DND-41 (cell line): ENCODE measurements around the gene SUCO.
A peak's percentile ranks its signal among the peaks of the same experiment; 100 is the strongest.

Experiments used
- ATAC-seq: fragments of 200-7000 bp; cut with Tn5 transposase; 3 replicates; pipeline ENCODE4 v1.9.1; 2021; ENCODE audit warnings: low read depth; ENCODE audit not compliant: insufficient read depth
- DNase-seq: peaks from one replicate; pipeline ENCODE4 v3.0.0-alpha.2; 2020
- H2AFZ ChIP-seq: 2 replicates; pipeline ENCODE4 v1.6.0; 2012; ENCODE audit warnings: low read depth, low read length
- H3K27ac ChIP-seq: 2 replicates; pipeline ENCODE4 v1.5.1; 2012; ENCODE audit warnings: low read length, inconsistent platforms
- H3K27me3 ChIP-seq: fragments of 200-600 bp; sonication (generic); 2 replicates; pipeline ENCODE4 v1.6.0; 2012; ENCODE audit warnings: low read length, mild to moderate bottlenecking, inconsistent platforms; ENCODE audit not compliant: insufficient read depth, poor library complexity
- H3K36me3 ChIP-seq: 2 replicates; pipeline ENCODE4 v1.5.1; 2012; ENCODE audit warnings: low read length, inconsistent platforms; ENCODE audit not compliant: insufficient read depth
- H3K4me1 ChIP-seq: 2 replicates; pipeline ENCODE4 v1.5.1; 2012; ENCODE audit warnings: mild to moderate bottlenecking, low read length; ENCODE audit not compliant: insufficient read depth
- H3K4me2 ChIP-seq: 2 replicates; pipeline ENCODE4 v1.6.0; 2012; ENCODE audit warnings: mild to moderate bottlenecking, moderate library complexity, low read length, inconsistent platforms; ENCODE audit not compliant: insufficient read depth
- H3K4me3 ChIP-seq, 2 experiments: fragments of 200-600 bp in 1 of 2; shearing (Covaris generic) in 1 of 2; 2 replicates each; pipeline ENCODE4 v1.5.1; 2012 to 2016; ENCODE audit warnings: inconsistent platforms in 2 of 2, low read length in 2 of 2, mild to moderate bottlenecking in 2 of 2, low read depth in 1 of 2, moderate library complexity in 1 of 2
- H3K79me2 ChIP-seq: 2 replicates; pipeline ENCODE4 v1.6.0; 2012; ENCODE audit warnings: low read length, inconsistent platforms; ENCODE audit not compliant: insufficient read depth
- H3K9ac ChIP-seq: 2 replicates; pipeline ENCODE4 v1.6.0; 2012; ENCODE audit warnings: low read depth, mild to moderate bottlenecking, inconsistent platforms, low read length, moderate library complexity
- H3K9me3 ChIP-seq: 2 replicates; pipeline ENCODE4 v1.5.1; 2012; ENCODE audit warnings: low read length, moderate library complexity, mild to moderate bottlenecking, inconsistent platforms; ENCODE audit not compliant: insufficient read depth, severe bottlenecking
- H4K20me1 ChIP-seq: 2 replicates; pipeline ENCODE4 v1.6.0; 2012; ENCODE audit warnings: low read length; ENCODE audit not compliant: insufficient read depth
- CTCF ChIP-seq: IDR thresholded peaks from 2 replicates; pipeline ENCODE4 v1.5.1; 2012; ENCODE audit warnings: borderline replicate concordance, low read length, moderate library complexity, mild to moderate bottlenecking; ENCODE audit not compliant: poor library complexity, severe bottlenecking; ENCODE audit errors: extremely low read depth
- EZH2 ChIP-seq: IDR thresholded peaks from 3 replicates; pipeline ENCODE4 v1.6.1; 2012; ENCODE audit warnings: borderline replicate concordance, low read depth, mild to moderate bottlenecking, moderate library complexity, low read length, inconsistent platforms; ENCODE audit not compliant: severe bottlenecking

Gene SUCO

GRCh38 chr1:172609528-172609927 is 76.6 kb downstream of the SUCO start:
- peak; percentile 82 for ATAC-seq
- no peak overlapping the region for H3K27ac ChIP-seq
- no peaks in the 10 kb centered on the region for H4K20me1 ChIP-seq
- H3K9me3 ChIP-seq, result no peaks in the 10 kb centered on the region
- H3K27me3 ChIP-seq, result no peaks in the 10 kb centered on the region
- H2AFZ ChIP-seq, result no peak overlapping the region
- H3K9ac ChIP-seq, result no peak overlapping the region
- peak; percentile 64 for TF ChIP-seq CTCF
- no peak for TF ChIP-seq EZH2
- H3K79me2 ChIP-seq, result no peaks in the 10 kb centered on the region
- no peak overlapping the region for H3K4me2 ChIP-seq
- peaks cover 42% of the 10 kb centered on the region for H3K36me3 ChIP-seq
- no peaks in the 10 kb centered on the region for H3K4me1 ChIP-seq
- DNase-seq, result no peak
- no peak overlapping the region for H3K4me3 ChIP-seq

GRCh38 chr1:172612478-172612877 is 79.5 kb downstream of the SUCO start:
- ATAC-seq (no peak), DNase-seq (no peak)
- H3K27ac ChIP-seq, result no peak overlapping the region
- H3K79me2 ChIP-seq, result no peaks in the 10 kb centered on the region
- no peak overlapping the region for H2AFZ ChIP-seq
- TF ChIP-seq EZH2 (no peak), CTCF (no peak)
- H3K4me2 ChIP-seq, result no peak overlapping the region
- no peaks in the 10 kb centered on the region for H4K20me1 ChIP-seq
- no peak overlapping the region for H3K4me3 ChIP-seq
- no peak overlapping the region for H3K9ac ChIP-seq
- H3K36me3 ChIP-seq, result peaks cover 29% of the 10 kb centered on the region
- H3K9me3 ChIP-seq, result peaks cover 12% of the 10 kb centered on the region
- H3K4me1 ChIP-seq, result no peaks in the 10 kb centered on the region
- no peaks in the 10 kb centered on the region for H3K27me3 ChIP-seq

- no peak for ATAC-seq
These were observed 80.3 kb downstream of the SUCO start for GRCh38 chr1:172613294-172613693.

More at GRCh38 chr1:172613294-172613693, 80.3 kb downstream of the SUCO start:
- Histone ChIP-seq H4K20me1 (no peaks in the 10 kb centered on the region), H2AFZ (no peak overlapping the region), H3K9me3 (peaks cover 12% of the 10 kb centered on the region), H3K4me1 (no peaks in the 10 kb centered on the region), H3K4me2 (no peak overlapping the region), H3K4me3 (no peak overlapping the region), H3K79me2 (no peaks in the 10 kb centered on the region), H3K27me3 (no peaks in the 10 kb centered on the region), H3K36me3 (peaks cover 26% of the 10 kb centered on the region), H3K27ac (no peak overlapping the region), H3K9ac (no peak overlapping the region)
- no peak for DNase-seq
- TF ChIP-seq CTCF (no peak), EZH2 (no peak)
